ENCODE results near the gene TSPAN17.

TSPAN17 gene

DNA sequence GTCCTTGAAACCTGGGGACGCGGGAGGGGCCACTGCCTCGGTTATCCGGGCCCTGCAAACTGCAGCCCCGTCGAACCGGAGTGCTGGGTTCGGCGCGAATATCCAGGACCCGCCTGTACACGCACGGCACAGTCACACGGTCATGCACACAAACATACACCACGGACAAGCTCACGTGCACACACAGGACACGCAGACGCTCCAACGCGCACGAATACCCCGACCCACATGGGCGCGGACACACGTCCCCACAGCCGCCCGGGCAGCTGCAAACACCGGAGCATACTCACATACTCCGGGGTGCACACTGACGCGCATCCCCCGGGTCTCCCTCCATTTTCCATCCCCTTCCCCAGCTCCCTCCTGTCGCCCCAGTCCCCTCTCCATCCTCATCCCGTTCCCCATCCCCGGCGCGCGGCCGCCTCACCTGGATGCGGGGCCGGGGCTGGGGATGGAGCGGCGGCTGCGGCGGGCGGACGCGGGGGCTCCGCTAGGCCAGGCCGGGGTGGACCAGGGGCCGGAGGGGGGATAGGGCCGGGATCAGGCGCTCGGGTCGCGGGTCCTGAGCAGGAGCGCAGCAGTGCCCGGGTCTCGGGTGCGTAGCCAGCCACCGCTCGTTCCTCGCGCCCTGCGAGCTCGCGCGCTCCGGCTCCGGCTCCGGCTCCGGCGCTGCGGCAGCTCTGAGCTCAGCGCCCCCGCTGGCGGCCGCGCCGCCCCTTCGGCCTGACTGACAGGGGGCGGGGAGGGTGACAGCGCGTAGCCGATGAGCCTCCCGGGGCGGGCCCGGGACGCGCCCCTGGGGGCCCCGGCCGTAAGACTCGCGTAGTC is 17.2 kb upstream of the TSPAN17 start, which contains the start of the genes EIF4E1B and SNCB:
Gene EIF4E1B, plus strand, starts transcription at position 823 of the 828 bp plus-strand sequence. CDS start 12,113 bp downstream, outside the sequence.
Gene SNCB, minus strand, starts transcription at position 682 of the 828 bp plus-strand sequence. CDS start 880 bp downstream, outside the sequence.
- Histone ChIP-seq H3K27me3 (ENCODE audit: control insufficient read depth in 2 of 2, insufficient read depth in 2 of 2, low read length in 2 of 2) (peaks cover 60 to 61% of the 10 kb centered on the region in 2 donors), H3K36me3 (ENCODE audit: control insufficient read depth in 2 of 2, insufficient read depth in 2 of 2, low read length in 2 of 2) (no peaks in the 10 kb centered on the region), H3K9ac (ENCODE audit: low read depth in 1 of 2, low read length in 2 of 2) (no peak within 1 kb of the TSS), H3K27ac (ENCODE audit: low read depth in 2 of 2, low read length in 2 of 2) (no peak within 1 kb of the TSS), H3K4me1 (ENCODE audit: control insufficient read depth in 2 of 2, insufficient read depth in 2 of 2, low read length in 2 of 2) (peaks cover 5 to 10% of the 10 kb centered on the region in 2 donors), H3K4me3 (ENCODE audit: low read length in 2 of 2) (peak within 1 kb of the TSS in 1 of 2 donors; percentile 56), H3K9me3 (ENCODE audit: control insufficient read depth in 2 of 2, low read length in 2 of 2) (no peaks in the 10 kb centered on the region)

DNA sequence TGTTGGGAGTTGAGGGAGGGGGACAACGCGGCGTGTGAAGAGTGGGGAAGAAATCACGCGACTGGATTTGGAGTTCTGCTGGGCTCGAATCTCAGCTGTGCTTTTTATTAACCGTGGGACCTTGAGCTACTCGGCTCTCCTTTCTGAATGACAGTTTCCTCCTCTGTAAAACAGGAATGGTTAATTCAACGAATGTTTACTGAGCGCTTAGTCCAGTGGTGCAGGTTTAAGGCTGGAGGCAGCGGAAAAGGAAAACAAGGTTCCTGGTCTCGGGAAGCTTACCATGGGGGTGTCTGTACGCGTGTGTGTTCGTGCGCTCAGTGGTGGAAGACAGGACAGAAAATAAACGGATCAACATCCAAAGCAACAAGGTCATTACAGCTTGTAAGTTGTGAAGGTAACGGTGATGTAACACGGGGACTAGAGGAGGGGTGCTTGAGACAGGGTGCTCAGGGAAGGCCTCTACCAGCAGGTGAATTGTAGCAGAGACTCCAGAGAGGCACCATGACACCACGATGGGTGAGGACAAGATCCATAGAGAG is 16.5 kb upstream of the TSPAN17 start:
- peak overlapping the region in 1 of 2 donors; percentile 56 for H3K4me3 ChIP-seq (ENCODE audit: low read length in 2 of 2)
- H3K27me3 ChIP-seq (ENCODE audit: control insufficient read depth in 2 of 2, insufficient read depth in 2 of 2, low read length in 2 of 2), result peaks cover 55 to 60% of the 10 kb centered on the region in 2 donors

DNA sequence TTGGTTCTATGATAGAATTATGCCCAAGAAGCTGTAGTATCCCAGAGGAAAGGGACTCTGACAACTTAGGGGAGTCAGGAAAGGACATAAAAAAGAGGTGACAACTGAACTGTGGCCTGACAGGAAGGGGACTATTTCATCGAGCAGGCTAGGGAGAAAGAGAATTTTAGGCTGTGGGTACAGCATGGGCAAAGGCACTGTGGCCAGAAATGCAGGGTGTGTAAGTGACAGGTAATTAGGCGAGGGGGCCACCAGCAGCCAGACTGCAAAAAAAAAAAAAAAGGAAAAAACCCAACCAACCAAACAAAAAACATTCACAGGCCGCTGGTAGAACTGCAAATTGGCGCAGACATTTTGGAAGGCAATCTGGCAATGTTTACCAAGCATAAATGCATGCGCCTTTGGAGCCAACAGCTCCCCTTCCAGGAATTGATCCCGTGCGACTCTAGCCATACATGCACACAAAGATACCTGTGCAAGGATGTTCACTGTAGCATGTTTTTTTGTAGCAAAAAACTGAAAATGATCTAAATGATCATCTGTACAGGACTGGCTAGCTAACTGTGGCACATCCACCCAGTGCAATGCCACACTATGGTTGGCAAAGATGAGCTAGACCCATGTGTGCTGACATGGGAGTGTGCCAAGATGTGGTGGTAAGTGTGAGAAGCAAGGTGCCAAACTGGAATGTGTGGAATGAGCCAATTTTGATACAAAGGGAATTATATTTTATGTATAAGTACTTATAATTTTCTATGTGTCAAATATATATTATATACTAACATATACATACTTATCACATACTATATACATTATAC is 15.7 kb upstream of the TSPAN17 start:
- Histone ChIP-seq H3K4me1 (ENCODE audit: control insufficient read depth in 2 of 2, insufficient read depth in 2 of 2, low read length in 2 of 2) (peaks cover 5 to 10% of the 10 kb centered on the region in 2 donors), H3K4me3 (ENCODE audit: low read length in 2 of 2) (no peak overlapping the region), H3K27ac (ENCODE audit: low read depth in 2 of 2, low read length in 2 of 2) (no peak overlapping the region), H3K27me3 (ENCODE audit: control insufficient read depth in 2 of 2, insufficient read depth in 2 of 2, low read length in 2 of 2) (peaks cover 52 to 60% of the 10 kb centered on the region in 2 donors), H3K9me3 (ENCODE audit: control insufficient read depth in 2 of 2, low read length in 2 of 2) (no peaks in the 10 kb centered on the region), H3K36me3 (ENCODE audit: control insufficient read depth in 2 of 2, insufficient read depth in 2 of 2, low read length in 2 of 2) (no peaks in the 10 kb centered on the region), H3K9ac (ENCODE audit: low read depth in 1 of 2, low read length in 2 of 2) (no peak overlapping the region)

More for the DNA sequence above, 16.5 kb upstream of the TSPAN17 start:
- no peaks in the 10 kb centered on the region for H3K9me3 ChIP-seq (ENCODE audit: control insufficient read depth in 2 of 2, low read length in 2 of 2)
- H3K4me1 ChIP-seq (ENCODE audit: control insufficient read depth in 2 of 2, insufficient read depth in 2 of 2, low read length in 2 of 2), result peaks cover 5 to 10% of the 10 kb centered on the region in 2 donors
- H3K36me3 ChIP-seq (ENCODE audit: control insufficient read depth in 2 of 2, insufficient read depth in 2 of 2, low read length in 2 of 2), result no peaks in the 10 kb centered on the region
- H3K9ac ChIP-seq (ENCODE audit: low read depth in 1 of 2, low read length in 2 of 2), result no peak overlapping the region
- no peak overlapping the region for H3K27ac ChIP-seq (ENCODE audit: low read depth in 2 of 2, low read length in 2 of 2)

DNA sequence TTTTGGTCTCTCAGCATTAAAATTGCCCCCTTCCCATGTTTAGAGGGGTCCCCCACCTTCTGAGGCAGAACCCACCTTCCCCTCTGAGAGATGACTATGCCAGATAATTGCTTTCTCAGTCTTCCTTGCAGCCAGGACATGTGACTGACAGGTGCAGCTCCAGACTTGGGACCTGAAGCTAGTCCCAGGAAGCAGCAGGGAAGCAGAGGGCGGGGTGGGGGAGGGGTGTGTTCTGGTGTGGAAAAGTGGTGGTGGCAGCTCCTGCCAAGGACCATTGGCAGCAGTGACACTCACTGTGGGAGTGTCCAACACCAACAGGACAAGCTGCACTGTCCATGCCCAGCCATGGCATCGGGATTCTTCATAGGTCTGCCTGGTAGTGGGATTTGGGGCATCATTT is 14.5 kb upstream of the TSPAN17 start:
- Histone ChIP-seq H3K4me3 (ENCODE audit: low read length in 2 of 2) (no peak overlapping the region), H3K9me3 (ENCODE audit: control insufficient read depth in 2 of 2, low read length in 2 of 2) (no peaks in the 10 kb centered on the region), H3K9ac (ENCODE audit: low read depth in 1 of 2, low read length in 2 of 2) (no peak overlapping the region), H3K27ac (ENCODE audit: low read depth in 2 of 2, low read length in 2 of 2) (no peak overlapping the region), H3K36me3 (ENCODE audit: control insufficient read depth in 2 of 2, insufficient read depth in 2 of 2, low read length in 2 of 2) (no peaks in the 10 kb centered on the region), H3K27me3 (ENCODE audit: control insufficient read depth in 2 of 2, insufficient read depth in 2 of 2, low read length in 2 of 2) (peaks cover 45 to 58% of the 10 kb centered on the region in 2 donors), H3K4me1 (ENCODE audit: control insufficient read depth in 2 of 2, insufficient read depth in 2 of 2, low read length in 2 of 2) (peaks cover 2 to 6% of the 10 kb centered on the region in 2 donors)

DNA sequence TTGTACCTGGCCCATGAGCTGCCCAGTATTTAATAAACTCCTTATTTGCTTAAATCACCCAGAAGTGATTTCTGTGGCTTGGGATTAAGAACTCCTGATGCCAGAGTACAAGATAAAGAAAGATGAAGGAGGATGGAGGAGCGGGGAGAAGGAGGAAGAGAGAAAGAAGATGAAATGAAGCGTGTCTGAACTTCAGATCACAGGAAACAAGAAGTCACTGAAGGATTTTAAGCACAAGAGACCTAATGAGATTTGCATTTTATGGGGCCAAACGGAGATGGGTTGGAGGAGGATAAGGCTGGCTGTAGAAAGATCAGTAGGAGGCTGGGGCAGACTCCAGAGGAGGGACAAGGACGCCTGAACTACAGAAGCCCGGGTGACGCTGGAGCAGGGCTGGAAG is 13.7 kb upstream of the TSPAN17 start:
- H3K9ac ChIP-seq (ENCODE audit: low read depth in 1 of 2, low read length in 2 of 2), result no peak overlapping the region
- H3K4me3 ChIP-seq (ENCODE audit: low read length in 2 of 2), result no peak overlapping the region
- H3K4me1 ChIP-seq (ENCODE audit: control insufficient read depth in 2 of 2, insufficient read depth in 2 of 2, low read length in 2 of 2), result peaks cover 2 to 6% of the 10 kb centered on the region in 2 donors
- peaks cover 37 to 50% of the 10 kb centered on the region in 2 donors for H3K27me3 ChIP-seq (ENCODE audit: control insufficient read depth in 2 of 2, insufficient read depth in 2 of 2, low read length in 2 of 2)
- H3K36me3 ChIP-seq (ENCODE audit: control insufficient read depth in 2 of 2, insufficient read depth in 2 of 2, low read length in 2 of 2), result no peaks in the 10 kb centered on the region
- no peaks in the 10 kb centered on the region for H3K9me3 ChIP-seq (ENCODE audit: control insufficient read depth in 2 of 2, low read length in 2 of 2)
- no peak overlapping the region for H3K27ac ChIP-seq (ENCODE audit: low read depth in 2 of 2, low read length in 2 of 2)

DNA sequence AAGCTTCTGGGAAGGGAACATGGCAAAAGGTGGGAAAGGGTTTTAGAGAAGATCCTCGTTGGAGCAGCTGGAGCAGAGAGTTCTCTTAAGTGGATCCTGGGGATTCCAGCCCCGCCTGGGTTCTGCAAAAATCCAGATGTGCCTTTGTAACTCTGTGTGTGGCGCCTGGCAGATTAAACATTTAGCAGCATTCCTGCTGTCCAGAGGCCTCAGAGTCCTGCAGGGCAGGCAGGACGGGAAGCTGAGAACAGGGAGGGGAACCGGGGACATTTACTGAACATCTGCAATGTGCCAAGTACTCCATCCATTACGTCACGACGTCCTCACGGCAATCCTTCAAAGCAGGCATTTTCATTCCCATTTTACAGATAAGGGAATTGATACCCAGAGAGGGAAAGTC is 10.9 kb upstream of the TSPAN17 start:
- Histone ChIP-seq H3K27me3 (ENCODE audit: control insufficient read depth in 2 of 2, insufficient read depth in 2 of 2, low read length in 2 of 2) (peaks cover 17 to 23% of the 10 kb centered on the region in 2 donors), H3K4me3 (ENCODE audit: low read length in 2 of 2) (no peak overlapping the region), H3K9ac (ENCODE audit: low read depth in 1 of 2, low read length in 2 of 2) (no peak overlapping the region), H3K36me3 (ENCODE audit: control insufficient read depth in 2 of 2, insufficient read depth in 2 of 2, low read length in 2 of 2) (no peaks in the 10 kb centered on the region), H3K27ac (ENCODE audit: low read depth in 2 of 2, low read length in 2 of 2) (no peak overlapping the region), H3K4me1 (ENCODE audit: control insufficient read depth in 2 of 2, insufficient read depth in 2 of 2, low read length in 2 of 2) (no peaks in the 10 kb centered on the region), H3K9me3 (ENCODE audit: control insufficient read depth in 2 of 2, low read length in 2 of 2) (no peaks in the 10 kb centered on the region)

DNA sequence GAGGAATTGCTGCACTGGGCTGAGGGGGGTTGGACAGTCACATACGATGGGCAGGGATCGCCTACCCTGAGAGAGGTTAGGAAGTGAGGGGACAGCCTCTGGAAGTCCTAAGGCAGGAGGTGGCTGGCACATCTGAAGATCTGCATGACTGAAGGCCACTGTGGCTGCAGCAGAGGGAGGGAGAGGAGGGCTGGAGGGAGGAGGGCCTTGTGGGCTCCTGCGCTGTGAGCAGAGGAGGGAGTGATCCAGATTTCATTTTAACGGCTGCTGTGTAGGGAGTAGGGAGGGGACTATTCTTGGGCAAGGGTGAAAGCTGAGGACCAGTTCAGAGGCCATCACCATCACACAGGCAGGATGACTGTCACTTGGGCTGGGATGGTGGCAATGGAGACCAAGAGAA is 9.7 kb upstream of the TSPAN17 start:
- Histone ChIP-seq H3K4me1 (ENCODE audit: control insufficient read depth in 2 of 2, insufficient read depth in 2 of 2, low read length in 2 of 2) (no peaks in the 10 kb centered on the region), H3K9me3 (ENCODE audit: control insufficient read depth in 2 of 2, low read length in 2 of 2) (no peaks in the 10 kb centered on the region), H3K9ac (ENCODE audit: low read depth in 1 of 2, low read length in 2 of 2) (no peak overlapping the region), H3K4me3 (ENCODE audit: low read length in 2 of 2) (no peak overlapping the region), H3K36me3 (ENCODE audit: control insufficient read depth in 2 of 2, insufficient read depth in 2 of 2, low read length in 2 of 2) (no peaks in the 10 kb centered on the region), H3K27ac (ENCODE audit: low read depth in 2 of 2, low read length in 2 of 2) (no peak overlapping the region), H3K27me3 (ENCODE audit: control insufficient read depth in 2 of 2, insufficient read depth in 2 of 2, low read length in 2 of 2) (peaks cover 12 to 16% of the 10 kb centered on the region in 2 donors)

DNA sequence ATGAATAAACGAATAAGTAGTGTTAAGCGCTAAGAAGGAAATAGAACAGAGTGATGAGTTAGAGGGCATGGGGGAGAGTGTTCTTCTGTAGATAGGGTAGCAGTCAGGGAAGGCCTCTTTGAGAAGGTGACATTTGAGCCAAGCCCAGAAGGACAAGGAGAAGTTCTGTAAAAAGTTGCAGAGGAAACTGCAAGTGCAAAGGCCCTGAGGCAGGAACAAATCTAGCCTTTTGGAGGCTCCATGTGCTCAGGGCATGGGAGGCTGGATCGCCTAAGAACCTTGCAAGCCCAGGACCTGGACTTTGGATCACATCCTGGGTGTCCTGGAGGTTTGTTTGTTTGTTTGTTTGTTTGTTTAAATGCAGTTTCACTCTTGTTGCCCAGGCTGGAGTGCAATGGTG is 8.8 kb upstream of the TSPAN17 start:
- Histone ChIP-seq H3K9me3 (ENCODE audit: control insufficient read depth in 2 of 2, low read length in 2 of 2) (no peaks in the 10 kb centered on the region), H3K4me3 (ENCODE audit: low read length in 2 of 2) (no peak overlapping the region), H3K27me3 (ENCODE audit: control insufficient read depth in 2 of 2, insufficient read depth in 2 of 2, low read length in 2 of 2) (peaks cover 6 to 11% of the 10 kb centered on the region in 2 donors), H3K36me3 (ENCODE audit: control insufficient read depth in 2 of 2, insufficient read depth in 2 of 2, low read length in 2 of 2) (no peaks in the 10 kb centered on the region), H3K27ac (ENCODE audit: low read depth in 2 of 2, low read length in 2 of 2) (no peak overlapping the region), H3K4me1 (ENCODE audit: control insufficient read depth in 2 of 2, insufficient read depth in 2 of 2, low read length in 2 of 2) (no peaks in the 10 kb centered on the region), H3K9ac (ENCODE audit: low read depth in 1 of 2, low read length in 2 of 2) (no peak overlapping the region)

DNA sequence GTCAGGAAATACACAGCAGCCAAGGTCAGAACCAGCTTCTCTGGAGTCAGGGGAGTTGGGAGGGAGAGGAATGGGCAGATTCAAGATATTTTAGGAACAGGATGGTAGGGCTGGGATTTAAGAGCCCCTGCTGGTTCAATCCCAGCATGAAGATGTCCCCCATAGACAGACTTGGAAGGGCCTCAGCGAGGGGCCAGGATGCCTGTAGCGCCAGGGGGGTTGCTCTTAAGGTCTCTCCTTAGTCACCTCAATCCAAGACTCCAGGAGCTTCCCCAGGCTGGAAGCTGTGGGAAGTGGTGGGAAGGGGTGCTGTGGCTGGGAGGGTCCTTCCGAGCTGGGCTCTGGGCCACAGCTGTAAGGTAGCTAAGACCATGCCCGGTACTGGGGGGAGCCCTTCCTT is 8.1 kb upstream of the TSPAN17 start:
- no peaks in the 10 kb centered on the region for H3K36me3 ChIP-seq (ENCODE audit: control insufficient read depth in 2 of 2, insufficient read depth in 2 of 2, low read length in 2 of 2)
- no peak overlapping the region for H3K27ac ChIP-seq (ENCODE audit: low read depth in 2 of 2, low read length in 2 of 2)
- no peaks in the 10 kb centered on the region for H3K9me3 ChIP-seq (ENCODE audit: control insufficient read depth in 2 of 2, low read length in 2 of 2)
- H3K4me3 ChIP-seq (ENCODE audit: low read length in 2 of 2), result no peak overlapping the region
- H3K27me3 ChIP-seq (ENCODE audit: control insufficient read depth in 2 of 2, insufficient read depth in 2 of 2, low read length in 2 of 2), result peaks cover 0 to 6% of the 10 kb centered on the region in 2 donors
- no peak overlapping the region for H3K9ac ChIP-seq (ENCODE audit: low read depth in 1 of 2, low read length in 2 of 2)
- H3K4me1 ChIP-seq (ENCODE audit: control insufficient read depth in 2 of 2, insufficient read depth in 2 of 2, low read length in 2 of 2), result no peaks in the 10 kb centered on the region
